HG03064 (cell line): Measurements from ENCODE around the gene EFCAB13.

Experiments
- ATAC-seq: cut with Tn5 transposase; IDR thresholded peaks from one replicate; pipeline ENCODE4 v1.9.1; 2021; ENCODE audit warnings: low read depth; ENCODE audit not compliant: unreplicated experiment

The EFCAB13 gene

GRCh38 chr17:47323382-47324223, at the start of gene EFCAB13:
Gene EFCAB13 (plus strand): TSS chr17:47323955. CDS start chr17:47328354, 4,399 bp downstream.
- ATAC-seq = peak; percentile 81

GRCh38 chr17:47274319-47275069, 49.3 kb upstream of the EFCAB13 start:
- no peak for ATAC-seq

- ATAC-seq = no peak
Observed at GRCh38 chr17:47275245-47275984, 48.3 kb upstream of the EFCAB13 start.

GRCh38 chr17:47276444-47276843, 47.3 kb upstream of the EFCAB13 start:
- no peak for ATAC-seq

- ATAC-seq = no peak
Observed at GRCh38 chr17:47276868-47277267, 46.9 kb upstream of the EFCAB13 start.

GRCh38 chr17:47277921-47278320, 45.8 kb upstream of the EFCAB13 start:
- ATAC-seq = no peak

GRCh38 chr17:47278561-47278960, 45.2 kb upstream of the EFCAB13 start:
- no peak for ATAC-seq

GRCh38 chr17:47279062-47279801, 44.5 kb upstream of the EFCAB13 start:
- no peak for ATAC-seq

GRCh38 chr17:47280072-47280811, 43.5 kb upstream of the EFCAB13 start:
- no peak for ATAC-seq

- no peak for ATAC-seq
Observed at GRCh38 chr17:47281216-47281615, 42.5 kb upstream of the EFCAB13 start.

- ATAC-seq = no peak
Observed at GRCh38 chr17:47285003-47285402, 38.8 kb upstream of the EFCAB13 start.

- peak; percentile 60 for ATAC-seq
Observed at GRCh38 chr17:47286198-47286914, 37.4 kb upstream of the EFCAB13 start.

GRCh38 chr17:47287068-47287467, 36.7 kb upstream of the EFCAB13 start:
- ATAC-seq = no peak

GRCh38 chr17:47287639-47288038, 36.1 kb upstream of the EFCAB13 start:
- no peak for ATAC-seq

GRCh38 chr17:47288531-47289116, 35.1 kb upstream of the EFCAB13 start:
- ATAC-seq = no peak

GRCh38 chr17:47289302-47289701, 34.5 kb upstream of the EFCAB13 start:
- no peak for ATAC-seq

- ATAC-seq = no peak
Observed at GRCh38 chr17:47290870-47291241, 32.9 kb upstream of the EFCAB13 start.

GRCh38 chr17:47291242-47291873, 32.4 kb upstream of the EFCAB13 start:
- ATAC-seq = no peak
